Measurements from ENCODE around the gene RPS3A. TPM values are rescaled to one million over a fixed set of nuclear protein-coding genes. Genes with fewer than 3 reads are reported as not detected.
A peak's percentile ranks its signal among the peaks of the same experiment; 100 is the strongest.

The RPS3A gene
- total and polyA plus RNA-seq, 2 donors (not counting 3 experiments of a cell fraction or from before 2014, with no cell fraction given): 1,367 to 1,494 TPM

- FAIRE-seq: peak; percentile 71
These were observed 18.0 kb downstream of the RPS3A start for GRCh38 chr4:151117371-151117962.

More at GRCh38 chr4:151117371-151117962, 18.0 kb downstream of the RPS3A start:
- Histone ChIP-seq H3K79me2 (ENCODE audit: control insufficient read depth, insufficient read depth, low read length) (no peaks in the 10 kb centered on the region), H4K20me1 (replicated peaks; ENCODE audit: control insufficient read depth, extremely low read depth, insufficient read depth, low read length) (no peaks in the 10 kb centered on the region), H3K27me3 (ENCODE audit: control insufficient read depth in 2 of 2, insufficient read depth in 2 of 2, low read length in 2 of 2) (no peaks in the 10 kb centered on the region), H3K27ac (ENCODE audit: insufficient read depth, low read depth, low read length) (no peak overlapping the region), H3K9ac (replicated peaks; ENCODE audit: extremely low read depth, insufficient read depth, low read length) (no peak overlapping the region), H3K4me3 (replicated peaks in 1 of 3; ENCODE audit: insufficient read depth in 1 of 3, low read depth in 1 of 3, low read length in 3 of 3) (no peak overlapping the region), H3K36me3 (ENCODE audit: control insufficient read depth in 2 of 2, extremely low read depth in 1 of 2, insufficient read depth in 2 of 2, low read length in 2 of 2) (peaks cover 11 to 15% of the 10 kb centered on the region in 2 experiments), H3K4me2 (ENCODE audit: insufficient read depth, low read length) (no peak overlapping the region), H3K4me1 (ENCODE audit: control insufficient read depth, extremely low read depth, insufficient read depth, low read length) (no peaks in the 10 kb centered on the region), H3K9me1 (replicated peaks; ENCODE audit: control insufficient read depth, extremely low read depth, insufficient read depth, low read length) (no peaks in the 10 kb centered on the region), H3K9me3 (replicated peaks; ENCODE audit: control insufficient read depth, insufficient read depth, low read length) (no peaks in the 10 kb centered on the region), H2AFZ (ENCODE audit: low read depth, low read length) (no peak overlapping the region)
- dilution Hi-C loops (cut with MboI; ENCODE audit: extremely low pct_ligation_motif_present, low sequenced_read_pairs): no loop called here
- intact Hi-C loops (cut with micrococcal nuclease): loop anchor here (1.0 to 5.0 kb wide), 6 partner anchors 160 to 645 kb away; partner anchors contain the start of genes GATB and PRSS48
- no TSS peak for BruUV-seq (replicated peaks)
- peak; percentile 86 for DNase-seq (ENCODE audit: low read depth, low spot score)
- ChIA-PET POLR2A (no interaction called here), CTCF (interaction anchor here (0.6 to 3.3 kb wide), 48 partner anchors 9 to 1269 kb away, joined by 3 to 63 read pairs (median 4); partner anchors contain the start of genes PRSS48 and SH3D19)
- TF ChIP-seq JUN (IDR thresholded peaks at IDR 0.05; ENCODE audit: borderline replicate concordance, insufficient read depth, insufficient read length, low read depth) (peak; percentile 9), GATA2 (IDR thresholded peaks at IDR 0.05; ENCODE audit: insufficient read depth, insufficient read length, low read depth, low read length) (no peak), MYC (IDR thresholded peaks at IDR 0.05; ENCODE audit: low read depth, low read length) (no peak), FOS (IDR thresholded peaks at IDR 0.05; ENCODE audit: borderline replicate concordance, insufficient read depth, low read length) (no peak), CTCF (IDR thresholded peaks at IDR 0.05; ENCODE audit: extremely low read depth in 1 of 2, insufficient read depth in 1 of 2, low read depth in 1 of 2, low read length in 2 of 2) (peak; percentile 53 to 61)

Measured in endothelial cell of umbilical vein (primary cell).